Measurements from ENCODE around the gene TGDS.

TGDS gene

GRCh38 chr13:94599877-94600276 is 3.9 kb upstream of the TGDS start:
- no peak for DNase-seq (ENCODE audit: low spot score)

- DNase-seq (ENCODE audit: low spot score): no peak
Observed at GRCh38 chr13:94598281-94598680, 2.3 kb upstream of the TGDS start.

- no peak for DNase-seq (ENCODE audit: low spot score)
Observed at GRCh38 chr13:94596575-94596971, 621 bp upstream of the TGDS start.

- no peak for DNase-seq (ENCODE audit: low spot score)
Observed at GRCh38 chr13:94595001-94595949, 677 bp downstream of the TGDS start.

- DNase-seq (ENCODE audit: low spot score): no peak
Observed at GRCh38 chr13:94590744-94591143, 5.2 kb downstream of the TGDS start.

- no peak for DNase-seq (ENCODE audit: low spot score)
Observed at GRCh38 chr13:94588541-94588940, 7.4 kb downstream of the TGDS start.

GRCh38 chr13:94586371-94586770 is 9.6 kb downstream of the TGDS start:
- no peak for DNase-seq (ENCODE audit: low spot score)

- DNase-seq (ENCODE audit: low spot score): no peak
Observed at GRCh38 chr13:94585543-94586101, 10.3 kb downstream of the TGDS start.

GRCh38 chr13:94583926-94584325 is 12.0 kb downstream of the TGDS start:
- DNase-seq (ENCODE audit: low spot score): no peak

GRCh38 chr13:94579063-94579462 is 16.9 kb downstream of the TGDS start:
- no peak for DNase-seq (ENCODE audit: low spot score)

GRCh38 chr13:94569615-94570014 is 26.3 kb downstream of the TGDS start:
- DNase-seq (ENCODE audit: low spot score): no peak

- DNase-seq (ENCODE audit: low spot score): no peak
Observed at GRCh38 chr13:94568443-94568842, 27.5 kb downstream of the TGDS start.

GRCh38 chr13:94567581-94567980 is 28.4 kb downstream of the TGDS start:
- DNase-seq (ENCODE audit: low spot score): no peak

GRCh38 chr13:94561126-94561525 is 34.8 kb downstream of the TGDS start:
- no peak for DNase-seq (ENCODE audit: low spot score)

- no peak for DNase-seq (ENCODE audit: low spot score)
Observed at GRCh38 chr13:94560116-94560515, 35.8 kb downstream of the TGDS start.

- DNase-seq (ENCODE audit: low spot score): no peak
Observed at GRCh38 chr13:94559222-94559795, 36.6 kb downstream of the TGDS start.

- no peak for DNase-seq (ENCODE audit: low spot score)
Observed at GRCh38 chr13:94558716-94559115, 37.2 kb downstream of the TGDS start.

GRCh38 chr13:94557684-94558235 is 38.2 kb downstream of the TGDS start:
- no peak for DNase-seq (ENCODE audit: low spot score)

- no peak for DNase-seq (ENCODE audit: low spot score)
Observed at GRCh38 chr13:94556621-94557020, 39.3 kb downstream of the TGDS start.

GRCh38 chr13:94556041-94556440 is 39.9 kb downstream of the TGDS start:
- no peak for DNase-seq (ENCODE audit: low spot score)

- no peak for DNase-seq (ENCODE audit: low spot score)
Observed at GRCh38 chr13:94553766-94554165, 42.2 kb downstream of the TGDS start.

- no peak for DNase-seq (ENCODE audit: low spot score)
Observed at GRCh38 chr13:94552095-94552494, 43.9 kb downstream of the TGDS start.
